Measurements from ENCODE around the gene SPRTN. TPM values are rescaled to one million over a fixed set of nuclear protein-coding genes. Genes with fewer than 3 reads are reported as not detected.

SPRTN gene
- total RNA-seq, 1 experiment from 2014 or later = 14.9 TPM

- DNase-seq (ENCODE audit: low read depth, low spot score) (no peak), ATAC-seq (no peak)
- Histone ChIP-seq H2AFZ (ENCODE audit: low read depth, low read length, poor library complexity, severe bottlenecking) (no peak overlapping the region), H3K79me2 (ENCODE audit: insufficient read depth, low read length) (no peaks in the 10 kb centered on the region), H3K27ac (ENCODE audit: low read depth, low read length) (no peak overlapping the region), H3K4me3 (replicated peaks in 1 of 2; ENCODE audit: low read depth in 1 of 2, low read length in 2 of 2) (no peak overlapping the region), H3K9me2 (ENCODE audit: insufficient read depth) (no peaks in the 10 kb centered on the region), H3K27me3 (ENCODE audit: insufficient read depth, low read length) (no peaks in the 10 kb centered on the region), H4K20me1 (ENCODE audit: insufficient read depth) (no peaks in the 10 kb centered on the region), H3K9ac (ENCODE audit: low read length) (no peak overlapping the region), H3K4me1 (ENCODE audit: control insufficient read depth in 1 of 2, insufficient read depth in 2 of 2, low read length in 2 of 2) (peaks cover 0 to 3% of the 10 kb centered on the region in 2 experiments; a peak in 2 of 4 replicates), H3K4me2 (ENCODE audit: low read length) (no peak overlapping the region), H3K9me3 (ENCODE audit: control insufficient read depth in 1 of 2, insufficient read depth in 1 of 2, low read depth in 1 of 2, low read length in 2 of 2) (no peaks in the 10 kb centered on the region), H3K36me3 (ENCODE audit: control insufficient read depth in 1 of 2, insufficient read depth in 2 of 2, low read length in 2 of 2) (no peaks in the 10 kb centered on the region)
- ChIA-PET RAD21 (ENCODE audit: low non-redundant PET in 1 of 2, low total read pairs in 2 of 2, uncharacterized antibody in 2 of 2, unreplicated experiment in 2 of 2) (interaction anchor here in 1 of 2 experiments (0.6 kb wide), 1 partner anchor 46 kb away, joined by 3 read pairs; no protein-coding TSS in a partner anchor), CTCF (interaction anchor here (1.6 kb wide), 1 partner anchor 288 kb away, joined by 3 read pairs; no protein-coding TSS in a partner anchor), POLR2A (no interaction called here)
- TF ChIP-seq JUND (IDR thresholded peaks at IDR 0.05) = no peak
- TF ChIP-seq ZBTB33 (IDR thresholded peaks at IDR 0.05; ENCODE audit: extremely low read depth, insufficient replicate concordance, low read length) = no peak
- TF ChIP-seq FOSL1 (IDR thresholded peaks at IDR 0.05; ENCODE audit: low read depth) = no peak
- no peak for TF ChIP-seq POLR2A (IDR thresholded peaks at IDR 0.05; ENCODE audit: borderline replicate concordance, extremely low read depth, insufficient read depth, insufficient read length)
- TF ChIP-seq CEBPB (IDR thresholded peaks at IDR 0.05; ENCODE audit: low read depth) = no peak
- no peak for TF ChIP-seq ZFX (IDR thresholded peaks at IDR 0.05)
- BruUV-seq (replicated peaks) = no TSS peak
- intact Hi-C loops (cut with micrococcal nuclease) = no loop called here
Observed at GRCh38 chr1:231317306-231318014, 20.6 kb upstream of the SPRTN start.

- no peak for TF ChIP-seq CEBPB (IDR thresholded peaks at IDR 0.05; ENCODE audit: low read depth)
- no peak for TF ChIP-seq FOSL1 (IDR thresholded peaks at IDR 0.05; ENCODE audit: low read depth)
- no peak for TF ChIP-seq EZH2 (IDR thresholded peaks at IDR 0.05)
- no peak for TF ChIP-seq EGR1 (IDR thresholded peaks at IDR 0.05; ENCODE audit: low read depth)
- no peak for TF ChIP-seq ZNF274 (IDR thresholded peaks at IDR 0.05; ENCODE audit: low read depth, low read length)
- no peak for ATAC-seq
- RAD21 ChIA-PET (ENCODE audit: low non-redundant PET in 1 of 2, low total read pairs in 2 of 2, uncharacterized antibody in 2 of 2, unreplicated experiment in 2 of 2) = interaction anchor here in 1 of 2 experiments (0.6 kb wide), 1 partner anchor 46 kb away, joined by 3 read pairs; no protein-coding TSS in a partner anchor
Observed at GRCh38 chr1:231318015-231318355, 20.1 kb upstream of the SPRTN start.

More at GRCh38 chr1:231318015-231318355, 20.1 kb upstream of the SPRTN start:
- Histone ChIP-seq H3K79me2 (ENCODE audit: insufficient read depth, low read length) (no peaks in the 10 kb centered on the region), H4K20me1 (ENCODE audit: insufficient read depth) (no peaks in the 10 kb centered on the region), H3K4me3 (replicated peaks in 1 of 2; ENCODE audit: low read depth in 1 of 2, low read length in 2 of 2) (no peak overlapping the region), H3K4me1 (ENCODE audit: control insufficient read depth in 1 of 2, insufficient read depth in 2 of 2, low read length in 2 of 2) (peaks cover 0 to 3% of the 10 kb centered on the region in 2 experiments; a peak in 2 of 4 replicates), H3K36me3 (ENCODE audit: control insufficient read depth in 1 of 2, insufficient read depth in 2 of 2, low read length in 2 of 2) (no peaks in the 10 kb centered on the region), H3K27me3 (ENCODE audit: insufficient read depth, low read length) (no peaks in the 10 kb centered on the region), H3K9ac (ENCODE audit: low read length) (no peak overlapping the region), H3K27ac (ENCODE audit: low read depth, low read length) (no peak overlapping the region), H3K4me2 (ENCODE audit: low read length) (no peak overlapping the region), H3K9me2 (ENCODE audit: insufficient read depth) (no peaks in the 10 kb centered on the region), H3K9me3 (ENCODE audit: control insufficient read depth in 1 of 2, insufficient read depth in 1 of 2, low read depth in 1 of 2, low read length in 2 of 2) (no peaks in the 10 kb centered on the region), H2AFZ (ENCODE audit: low read depth, low read length, poor library complexity, severe bottlenecking) (no peak overlapping the region)
- intact Hi-C loops (cut with micrococcal nuclease) = no loop called here
- BruUV-seq (replicated peaks) = no TSS peak
- CTCF ChIA-PET = interaction anchor here (1.6 kb wide), 1 partner anchor 288 kb away, joined by 3 read pairs; no protein-coding TSS in a partner anchor
- POLR2A ChIA-PET = no interaction called here
- DNase-seq (ENCODE audit: low read depth, low spot score) = no peak
